H9 (cell line): Measurements from ENCODE around the gene SETBP1. TPM values are rescaled to one million over a fixed set of nuclear protein-coding genes. Genes with fewer than 3 reads are reported as not detected.

ENCODE experiments used
- DNase-seq: peaks from one replicate; pipeline ENCODE4 v3.0.0-alpha.2; 2017
- H2AFZ ChIP-seq: one replicate; pipeline ENCODE4 v1.6.1; 2013; ENCODE audit warnings: mild to moderate bottlenecking, low read length, control low read depth, moderate library complexity
- H2AK5ac ChIP-seq: 2 replicates; pipeline ENCODE4 v1.6.1; 2013; ENCODE audit warnings: low read length, control low read depth, mixed read lengths; ENCODE audit not compliant: insufficient read length
- H2BK120ac ChIP-seq: one replicate; pipeline ENCODE4 v1.6.1; 2013; ENCODE audit warnings: low read depth, mild to moderate bottlenecking, low read length, control low read depth, inconsistent platforms; ENCODE audit not compliant: poor library complexity, severe bottlenecking
- H2BK12ac ChIP-seq: 2 replicates; pipeline ENCODE4 v1.6.1; 2013; ENCODE audit warnings: low read length, control low read depth, mixed read lengths, low read depth; ENCODE audit not compliant: insufficient read length
- H2BK15ac ChIP-seq: 2 replicates; pipeline ENCODE4 v1.6.1; 2013; ENCODE audit warnings: low read depth, low read length, control low read depth
- H2BK20ac ChIP-seq: one replicate; pipeline ENCODE4 v1.6.1; 2013; ENCODE audit warnings: low read depth, mild to moderate bottlenecking, low read length, control low read depth, inconsistent platforms; ENCODE audit not compliant: poor library complexity, severe bottlenecking
- H2BK5ac ChIP-seq: 2 replicates; pipeline ENCODE4 v1.6.1; 2013; ENCODE audit warnings: low read length, control low read depth, mixed read lengths; ENCODE audit not compliant: insufficient read length
- H3K14ac ChIP-seq: 2 replicates; pipeline ENCODE4 v1.6.1; 2013; ENCODE audit warnings: low read length, control low read depth; ENCODE audit not compliant: insufficient read depth
- H3K18ac ChIP-seq: 2 replicates; pipeline ENCODE4 v1.6.1; 2013; ENCODE audit warnings: low read depth, mild to moderate bottlenecking, mixed read lengths, low read length, control low read depth; ENCODE audit not compliant: insufficient read length
- H3K23ac ChIP-seq: 2 replicates; pipeline ENCODE4 v1.6.1; 2013; ENCODE audit warnings: low read length, control low read depth, mixed read lengths, low read depth; ENCODE audit not compliant: insufficient read length
- H3K23me2 ChIP-seq: 2 replicates; pipeline ENCODE4 v1.6.1; 2013; ENCODE audit warnings: low read depth, mild to moderate bottlenecking, mixed read lengths, low read length, control low read depth; ENCODE audit not compliant: insufficient read length, poor library complexity, severe bottlenecking
- H3K27ac ChIP-seq: 2 replicates; pipeline ENCODE4 v1.5.1; 2013; ENCODE audit warnings: low read length, control low read depth, mixed read lengths, low read depth; ENCODE audit not compliant: insufficient read length
- H3K27me3 ChIP-seq: 2 replicates; pipeline ENCODE4 v1.6.1; 2013; ENCODE audit warnings: low read length, control low read depth, inconsistent platforms; ENCODE audit not compliant: insufficient read depth
- H3K4ac ChIP-seq: 2 replicates; pipeline ENCODE4 v1.6.1; 2013; ENCODE audit warnings: low read depth, mild to moderate bottlenecking, control low read depth, inconsistent platforms, low read length, moderate library complexity
- H3K4me1 ChIP-seq: 2 replicates; pipeline ENCODE4 v1.6.1; 2013; ENCODE audit warnings: low read length, control low read depth, inconsistent platforms; ENCODE audit not compliant: insufficient read depth
- H3K4me2 ChIP-seq: 2 replicates; pipeline ENCODE4 v1.6.1; 2013; ENCODE audit warnings: low read length, control low read depth, mixed read lengths; ENCODE audit not compliant: insufficient read length, insufficient read depth
- H3K56ac ChIP-seq: 2 replicates; pipeline ENCODE4 v1.6.1; 2013; ENCODE audit warnings: low read depth, mild to moderate bottlenecking, mixed read lengths, low read length, control low read depth; ENCODE audit not compliant: insufficient read length
- H3K79me1 ChIP-seq: 2 replicates; pipeline ENCODE4 v1.6.1; 2013; ENCODE audit warnings: low read depth, mild to moderate bottlenecking, moderate library complexity, low read length, control low read depth, inconsistent platforms; ENCODE audit not compliant: insufficient read depth, poor library complexity, severe bottlenecking
- H3K79me2 ChIP-seq: 2 replicates; pipeline ENCODE4 v1.6.1; 2013; ENCODE audit warnings: low read length, control low read depth, inconsistent platforms; ENCODE audit not compliant: insufficient read depth
- H3K9ac ChIP-seq: 2 replicates; pipeline ENCODE4 v1.6.1; 2013; ENCODE audit warnings: low read length, control low read depth, mixed read lengths; ENCODE audit not compliant: insufficient read length; ENCODE audit errors: extremely low read depth
- H3K9me3 ChIP-seq: one replicate; pipeline ENCODE4 v1.6.1; 2013; ENCODE audit warnings: low read depth, low read length, inconsistent platforms; ENCODE audit not compliant: control insufficient read depth
- H3T11ph ChIP-seq: one replicate; pipeline ENCODE4 v1.6.1; 2013; ENCODE audit warnings: mild to moderate bottlenecking, low read length, control low read depth, inconsistent platforms
- H4K20me1 ChIP-seq: one replicate; pipeline ENCODE4 v1.6.1; 2013; ENCODE audit not compliant: control insufficient read depth, insufficient read length, insufficient read depth
- H4K5ac ChIP-seq: 2 replicates; pipeline ENCODE4 v1.6.1; 2013; ENCODE audit warnings: low read depth, mild to moderate bottlenecking, mixed read lengths, low read length, control low read depth; ENCODE audit not compliant: insufficient read length
- H4K8ac ChIP-seq: replicated peaks from 2 replicates; pipeline ENCODE4 v1.6.1; 2013; ENCODE audit warnings: low read length, control low read depth, mixed read lengths, low read depth; ENCODE audit not compliant: insufficient read length
- H4K91ac ChIP-seq: 2 replicates; pipeline ENCODE4 v1.6.1; 2013; ENCODE audit warnings: low read depth, mild to moderate bottlenecking, moderate library complexity, mixed read lengths, low read length, control low read depth; ENCODE audit not compliant: insufficient read length
- H3K27ac Mint-ChIP-seq, 3 experiments: 2 replicates in 2 of 3; 3 replicates in 1 of 3; pipeline ENCODE4 v1.8.0; 2020 to 2021; ENCODE audit warnings: mixed read lengths in 3 of 3, mild to moderate bottlenecking in 1 of 3, moderate library complexity in 1 of 3
- H3K27me3 Mint-ChIP-seq: 2 replicates; pipeline ENCODE4 v1.8.0; 2021; ENCODE audit warnings: low read depth, mild to moderate bottlenecking, moderate library complexity, mixed read lengths
- H3K36me3 Mint-ChIP-seq, 3 experiments: 2 replicates in 2 of 3; 3 replicates in 1 of 3; pipeline ENCODE4 v1.8.0; 2020 to 2021; ENCODE audit warnings: low read depth in 3 of 3, mixed read lengths in 3 of 3; ENCODE audit not compliant: insufficient read depth in 1 of 3
- H3K4me1 Mint-ChIP-seq, 2 experiments: 2 replicates each; pipeline ENCODE4 v1.8.0; 2020; ENCODE audit warnings: mixed read lengths in 2 of 2
- H3K4me3 Mint-ChIP-seq, 2 experiments: 2 replicates in 1 of 2; 3 replicates in 1 of 2; pipeline ENCODE4 v1.8.0; 2020 to 2021; ENCODE audit warnings: mild to moderate bottlenecking in 2 of 2, mixed read lengths in 2 of 2, moderate library complexity in 1 of 2
- H3K9me3 Mint-ChIP-seq, 2 experiments: 2 replicates in 1 of 2; 3 replicates in 1 of 2; pipeline ENCODE4 v1.8.0; 2020; ENCODE audit warnings: mild to moderate bottlenecking in 2 of 2, mixed read lengths in 2 of 2, moderate library complexity in 1 of 2
- CTCF ChIP-seq: fragments of 200-600 bp; sonication (generic); conservative IDR thresholded peaks from 3 replicates; pipeline ENCODE4 v1.8.0; 2021; ENCODE audit warnings: antibody characterized with exemption, mild to moderate bottlenecking
- WGBS: extraction: QIAGEN DNeasy Blood & Tissue Kit; methylation state at CpG from one replicate; pipeline ENCODE4 v1.1.7; 2013; ENCODE audit warnings: missing lambda C conversion rate, low lambda C conversion rate, mixed read lengths; ENCODE audit not compliant: insufficient read length; ENCODE audit errors: extremely low coverage; 5-methylcytosine and 5-hydroxymethylcytosine counted together
- total RNA-seq: library from RNA; stranded (reverse); gene quantifications from 2 replicates; pipeline ENCODE4 v1.2.1, GENCODE V29; 2021

The SETBP1 gene
- total RNA-seq, 1 experiment from 2014 or later = 4.6 TPM

- no peak overlapping the region for H3K27ac ChIP-seq
- no peak overlapping the region for H2BK12ac ChIP-seq
- H3K4me2 ChIP-seq = no peak overlapping the region
- H3K4ac ChIP-seq = no peak overlapping the region
- H3K79me2 ChIP-seq = no peaks in the 10 kb centered on the region
- H2BK5ac ChIP-seq = no peak overlapping the region
- H3K23me2 ChIP-seq = no peaks in the 10 kb centered on the region
- H2BK15ac ChIP-seq = no peak overlapping the region
- H2AK5ac ChIP-seq = no peak overlapping the region
- Mint-ChIP-seq H3K4me3 (no peak overlapping the region), H3K4me1 (peaks cover 22 to 42% of the 10 kb centered on the region in 2 experiments), H3K27me3 (no peaks in the 10 kb centered on the region), H3K9me3 (no peaks in the 10 kb centered on the region), H3K27ac (no peak overlapping the region), H3K36me3 (peaks cover 0 to 1% (median 0%) of the 10 kb centered on the region in 3 experiments; a peak in 2 of 7 replicates)
- H3K9ac ChIP-seq = no peak overlapping the region
- H3K9me3 ChIP-seq = no peaks in the 10 kb centered on the region
- no peak for TF ChIP-seq CTCF
- no peak overlapping the region for H3T11ph ChIP-seq
- no peaks in the 10 kb centered on the region for H4K20me1 ChIP-seq
- WGBS = no CpG with 5 or more reads among the region's 3 CpGs
- no peak overlapping the region for H2BK120ac ChIP-seq
- H3K14ac ChIP-seq = no peak overlapping the region
- DNase-seq = no peak
- H3K4me1 ChIP-seq = peaks cover 2% of the 10 kb centered on the region; the same call in 1 of the 2 replicates
- H3K79me1 ChIP-seq = no peaks in the 10 kb centered on the region
- H3K18ac ChIP-seq = no peak overlapping the region
- H4K91ac ChIP-seq = no peak overlapping the region
- H2AFZ ChIP-seq = no peak overlapping the region
- H2BK20ac ChIP-seq = no peak overlapping the region
- no peak overlapping the region for H3K23ac ChIP-seq
- H4K5ac ChIP-seq = no peak overlapping the region
- H4K8ac ChIP-seq = no peak overlapping the region
- H3K27me3 ChIP-seq = no peaks in the 10 kb centered on the region
- H3K56ac ChIP-seq = no peak overlapping the region
Observed at GRCh38 chr18:44828080-44828479, 147.4 kb downstream of the SETBP1 start.
